A673 (cell line): ENCODE measurements around the gene GSG1L.

Source experiments
- CTCF ChIP-seq: fragments of 300-800, 200-600 bp; sonication (generic); conservative IDR thresholded peaks from 2 replicates; pipeline ENCODE4 v1.5.1; 2017; ENCODE audit warnings: low read depth, mild to moderate bottlenecking, antibody characterized with exemption, low read length, moderate library complexity, mixed read lengths
- EZH2 ChIP-seq: fragments of 200-600 bp; sonication (generic); IDR thresholded peaks from 2 replicates; pipeline ENCODE4 v1.6.1; 2017; ENCODE audit warnings: borderline replicate concordance, low read depth, mild to moderate bottlenecking, mixed read lengths, antibody characterized with exemption, low read length; ENCODE audit not compliant: poor library complexity, severe bottlenecking

- TF ChIP-seq CTCF = no peak
- no peak for TF ChIP-seq EZH2
Measured at GRCh38 chr16:28068976-28069375, 5.5 kb upstream of the GSG1L start.
